ENCODE measurements around the gene TMEM115.
"Not testable (repeated sequence)": the region's sequence is repeated elsewhere in the genome, so short reads cannot be mapped to it uniquely, and the experiment has no call there.

TMEM115 gene

DNA sequence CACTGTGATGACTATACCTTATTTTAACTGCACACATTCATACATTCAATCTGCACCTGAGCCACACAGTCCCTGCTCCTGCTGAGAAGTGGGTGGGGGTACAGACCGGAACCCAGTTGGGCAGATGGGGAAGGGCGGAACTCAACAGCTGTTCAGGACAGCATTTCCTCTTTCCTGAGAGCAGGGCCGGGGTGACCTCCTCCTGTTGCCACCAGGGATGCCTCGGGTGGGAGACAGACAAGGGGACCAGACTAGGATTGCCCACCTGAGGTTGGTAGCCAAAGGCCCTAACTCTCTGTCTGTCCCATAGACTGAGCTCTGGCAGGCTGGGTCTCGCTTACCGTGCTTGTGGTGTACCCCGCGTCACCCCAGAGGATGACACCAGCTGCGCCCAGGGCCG lies 40.7 kb downstream of the TMEM115 start:
- no peak for DNase-seq

- DNase-seq, result no peak
Measured at GRCh38 chr3:50318163-50318562, 41.2 kb downstream of the TMEM115 start.

DNA sequence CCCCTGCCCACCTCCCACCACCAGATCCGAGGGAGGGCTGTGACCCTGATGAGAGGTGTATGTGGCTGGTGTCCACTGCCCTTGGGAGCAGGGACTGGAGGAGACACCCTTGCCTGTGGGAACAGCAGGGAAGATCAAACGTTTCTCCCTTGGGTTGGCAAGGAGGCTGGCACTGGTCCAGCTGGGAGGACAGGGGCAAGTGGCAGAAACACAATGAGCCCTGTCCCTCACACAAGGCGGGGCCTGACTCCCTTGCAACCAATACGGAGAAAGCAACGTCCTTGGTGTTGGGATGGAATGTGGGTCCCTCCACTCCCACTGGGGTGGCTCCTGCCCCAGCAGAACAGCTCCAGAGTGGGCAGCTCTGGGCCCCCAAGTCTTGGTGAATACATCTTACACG lies 42.0 kb downstream of the TMEM115 start:
- no peak for DNase-seq

GRCh38 chr3:50316657-50317242 lies 42.6 kb downstream of the TMEM115 start:
- DNase-seq, result no peak

GRCh38 chr3:50314816-50315215 lies 44.5 kb downstream of the TMEM115 start:
- DNase-seq, result no peak

DNA sequence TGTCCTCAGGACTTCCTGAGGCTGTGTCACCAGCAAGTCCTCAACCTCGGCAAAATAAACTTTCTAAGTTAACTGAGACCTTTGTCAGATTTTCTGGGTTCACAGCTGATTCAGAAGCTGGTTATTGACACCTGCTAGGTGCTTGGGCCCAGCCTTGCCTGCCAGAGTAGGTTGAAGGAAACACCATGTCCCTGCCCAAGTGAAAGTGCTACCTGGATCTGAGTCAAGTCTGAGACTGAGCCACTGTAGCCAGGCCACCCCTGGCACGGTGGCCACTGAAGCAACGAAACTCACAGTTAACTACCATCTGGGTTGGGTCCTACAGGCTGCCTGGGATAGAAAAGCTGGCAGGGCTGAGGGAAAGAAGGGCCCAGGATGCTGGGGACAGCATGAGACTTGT lies 45.0 kb downstream of the TMEM115 start:
- no peak for DNase-seq

DNA sequence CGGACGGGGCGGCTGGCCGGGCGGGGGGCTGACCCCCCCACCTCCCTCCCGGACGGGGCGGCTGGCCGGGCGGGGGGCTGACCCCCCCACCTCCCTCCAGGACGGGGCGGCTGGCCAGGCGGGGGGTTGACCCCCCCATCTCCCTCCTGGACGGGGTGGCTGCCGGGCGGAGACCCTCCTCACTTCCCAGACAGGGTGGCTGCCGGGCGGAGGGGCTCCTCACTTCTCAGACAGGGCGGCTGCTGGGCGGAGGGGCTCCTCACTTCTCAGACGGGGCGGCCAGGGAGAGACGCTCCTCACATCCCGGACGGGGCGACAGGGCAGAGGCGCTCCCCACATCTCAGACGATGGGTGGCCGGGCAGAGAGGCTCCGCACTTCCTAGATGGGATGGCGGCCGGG lies 47.3 kb downstream of the TMEM115 start:
- not testable (repeated sequence) for DNase-seq

Measured in right kidney (tissue), 1 donor.